Keratinocyte (primary cell): ENCODE measurements around the gene PPIC.

Source experiments
- EZH2 ChIP-seq: IDR thresholded peaks from one replicate; pipeline ENCODE4 v1.6.1; 2012; ENCODE audit warnings: inconsistent platforms, mild to moderate bottlenecking, low read length, moderate library complexity
- TF ChIP-seq, protein P1 (sequence below), 3 experiments: IDR thresholded peaks in 1 of 3; conservative IDR thresholded peaks in 1 of 3; optimal IDR thresholded peaks in 1 of 3; 2 replicates in 2 of 3; 3 replicates in 1 of 3; pipeline versions ENCODE3 to v1.5.1; 2011; ENCODE audit warnings: low read length in 3 of 3, mild to moderate bottlenecking in 3 of 3, moderate library complexity in 2 of 3, control low read depth in 1 of 3, inconsistent platforms in 1 of 3; ENCODE audit not compliant: insufficient read depth in 2 of 3; ENCODE audit errors: extremely low read depth in 1 of 3

DNA sequence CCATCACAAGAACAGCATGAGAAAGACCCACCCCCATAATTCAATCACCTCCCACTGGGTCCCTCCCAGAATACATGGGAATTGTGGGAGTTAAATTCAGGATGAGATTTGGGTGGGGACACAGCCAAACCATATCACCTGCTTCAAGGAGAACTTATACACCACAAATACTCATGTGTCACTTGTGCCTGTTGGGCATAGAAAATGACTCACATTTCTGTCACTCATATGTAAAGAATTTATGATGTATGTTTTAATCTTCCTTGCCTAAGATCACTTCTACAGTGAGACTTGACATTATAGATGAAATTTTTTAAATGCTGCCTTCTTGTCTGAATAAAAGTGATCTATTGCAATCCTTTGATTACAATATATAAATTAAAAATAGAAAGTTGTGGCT, 29.5 kb upstream of the PPIC start:
- TF ChIP-seq, protein P1, sequence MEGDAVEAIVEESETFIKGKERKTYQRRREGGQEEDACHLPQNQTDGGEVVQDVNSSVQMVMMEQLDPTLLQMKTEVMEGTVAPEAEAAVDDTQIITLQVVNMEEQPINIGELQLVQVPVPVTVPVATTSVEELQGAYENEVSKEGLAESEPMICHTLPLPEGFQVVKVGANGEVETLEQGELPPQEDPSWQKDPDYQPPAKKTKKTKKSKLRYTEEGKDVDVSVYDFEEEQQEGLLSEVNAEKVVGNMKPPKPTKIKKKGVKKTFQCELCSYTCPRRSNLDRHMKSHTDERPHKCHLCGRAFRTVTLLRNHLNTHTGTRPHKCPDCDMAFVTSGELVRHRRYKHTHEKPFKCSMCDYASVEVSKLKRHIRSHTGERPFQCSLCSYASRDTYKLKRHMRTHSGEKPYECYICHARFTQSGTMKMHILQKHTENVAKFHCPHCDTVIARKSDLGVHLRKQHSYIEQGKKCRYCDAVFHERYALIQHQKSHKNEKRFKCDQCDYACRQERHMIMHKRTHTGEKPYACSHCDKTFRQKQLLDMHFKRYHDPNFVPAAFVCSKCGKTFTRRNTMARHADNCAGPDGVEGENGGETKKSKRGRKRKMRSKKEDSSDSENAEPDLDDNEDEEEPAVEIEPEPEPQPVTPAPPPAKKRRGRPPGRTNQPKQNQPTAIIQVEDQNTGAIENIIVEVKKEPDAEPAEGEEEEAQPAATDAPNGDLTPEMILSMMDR (optimal IDR thresholded peaks at IDR 0.05 in 1 of 3, IDR thresholded peaks at IDR 0.05 in 1 of 3, conservative IDR thresholded peaks at IDR 0.05 in 1 of 3; ENCODE audit: extremely low read depth in 1 of 3, insufficient read depth in 2 of 3, low read length in 3 of 3): no peak
- TF ChIP-seq EZH2: no peak
